Measurements from ENCODE around the gene KIZ. TPM values are rescaled to one million over a fixed set of nuclear protein-coding genes. Genes with fewer than 3 reads are reported as not detected.
A peak's percentile ranks its signal among the peaks of the same experiment; 100 is the strongest.

KIZ gene
- total RNA-seq, 1 experiment from 2014 or later: 17.6 TPM

DNA sequence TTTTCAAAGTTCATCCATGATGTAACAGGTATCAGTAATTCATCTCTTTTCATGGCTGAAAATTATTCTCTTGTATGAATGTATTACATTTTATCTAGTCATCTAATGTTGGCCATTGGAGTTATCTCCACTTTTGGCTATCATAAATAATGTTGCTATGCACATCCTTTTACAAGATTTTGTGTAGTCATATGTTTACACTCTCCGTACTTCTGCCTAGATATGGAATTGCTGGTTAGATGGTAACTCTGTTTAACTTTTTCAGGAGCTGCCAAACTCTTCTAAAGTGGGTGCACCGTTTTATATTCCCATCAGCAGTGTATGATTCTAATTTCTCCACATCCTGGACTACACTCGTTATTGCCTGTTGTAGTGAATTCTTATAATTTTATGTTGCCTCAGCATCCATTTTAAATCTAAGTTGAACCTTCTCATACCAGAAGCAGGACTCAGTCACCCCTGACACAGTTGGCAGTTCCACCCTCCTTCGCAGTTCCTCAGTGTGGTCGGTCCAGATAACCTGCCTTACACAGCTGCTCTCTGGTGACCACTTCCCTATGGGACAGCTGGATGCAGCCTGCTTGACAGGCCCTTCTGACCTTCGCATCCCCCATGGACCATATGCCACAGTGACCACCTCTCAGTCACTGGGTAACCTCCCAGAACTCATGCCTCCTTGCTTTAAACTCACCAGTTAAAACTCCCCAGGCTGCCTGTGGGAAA, 33.9 kb downstream of the KIZ start:
- Histone ChIP-seq H3K4me2 (ENCODE audit: low read length) (no peak overlapping the region), H3K27ac (ENCODE audit: low read depth, low read length) (no peak overlapping the region), H3K9me2 (ENCODE audit: insufficient read depth) (no peaks in the 10 kb centered on the region), H4K20me1 (ENCODE audit: insufficient read depth) (no peaks in the 10 kb centered on the region), H3K4me3 (replicated peaks in 1 of 2; ENCODE audit: low read depth in 1 of 2, low read length in 2 of 2) (no peak overlapping the region), H3K9me3 (ENCODE audit: control insufficient read depth in 1 of 2, insufficient read depth in 1 of 2, low read depth in 1 of 2, low read length in 2 of 2) (no peaks in the 10 kb centered on the region), H3K79me2 (ENCODE audit: insufficient read depth, low read length) (no peaks in the 10 kb centered on the region), H3K4me1 (ENCODE audit: control insufficient read depth in 1 of 2, insufficient read depth in 2 of 2, low read length in 2 of 2) (no peaks in the 10 kb centered on the region), H3K27me3 (ENCODE audit: insufficient read depth, low read length) (no peaks in the 10 kb centered on the region), H3K36me3 (ENCODE audit: control insufficient read depth in 1 of 2, insufficient read depth in 2 of 2, low read length in 2 of 2) (no peaks in the 10 kb centered on the region; a peak in 1 of 4 replicates), H2AFZ (ENCODE audit: low read depth, low read length, poor library complexity, severe bottlenecking) (no peak overlapping the region), H3K9ac (ENCODE audit: low read length) (no peak overlapping the region)
- POLR2A ChIA-PET: no interaction called here
- ATAC-seq (no peak), DNase-seq (ENCODE audit: low read depth, low spot score) (no peak)
- RAD21 ChIA-PET (ENCODE audit: low non-redundant PET in 1 of 2, low total read pairs in 2 of 2, uncharacterized antibody in 2 of 2, unreplicated experiment in 2 of 2): no interaction called here
- CTCF ChIA-PET: no interaction called here
- TF ChIP-seq ELF1 (IDR thresholded peaks at IDR 0.05; ENCODE audit: borderline replicate concordance, low read depth): no peak
- no peak for TF ChIP-seq CEBPB (IDR thresholded peaks at IDR 0.05; ENCODE audit: low read depth)
- TF ChIP-seq SRF (IDR thresholded peaks at IDR 0.05; ENCODE audit: low read depth): no peak
- TF ChIP-seq ZBTB33 (IDR thresholded peaks at IDR 0.05; ENCODE audit: extremely low read depth, insufficient replicate concordance, low read length): no peak
- TF ChIP-seq JUND (IDR thresholded peaks at IDR 0.05): no peak
- no peak for TF ChIP-seq EGR1 (IDR thresholded peaks at IDR 0.05; ENCODE audit: low read depth)
- TF ChIP-seq YY1 (IDR thresholded peaks at IDR 0.05; ENCODE audit: extremely low read depth, insufficient replicate concordance, low read depth, low read length): no peak
- intact Hi-C loops (cut with micrococcal nuclease): no loop called here
- no TSS peak for BruUV-seq (replicated peaks)

DNA sequence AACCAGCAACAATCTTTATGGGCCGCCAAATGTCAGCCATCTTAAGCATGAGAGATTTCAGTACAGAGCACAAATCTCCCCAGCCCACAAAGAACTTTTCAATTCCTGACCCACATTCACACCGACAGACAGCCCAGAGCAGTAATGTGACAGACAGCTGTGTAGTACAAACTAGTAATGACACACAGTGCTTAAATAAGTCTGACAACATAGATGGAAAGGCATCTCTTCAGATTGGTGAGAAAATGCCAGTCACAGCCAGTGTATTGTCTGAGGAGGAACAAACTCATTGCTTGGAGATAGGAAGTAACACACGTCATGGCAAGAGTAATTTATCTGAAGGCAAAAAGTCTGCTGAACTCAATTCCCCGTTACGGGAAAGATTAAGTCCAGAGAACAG, 36.0 kb downstream of the KIZ start:
- Histone ChIP-seq H3K9me3 (ENCODE audit: control insufficient read depth in 1 of 2, insufficient read depth in 1 of 2, low read depth in 1 of 2, low read length in 2 of 2) (no peaks in the 10 kb centered on the region), H3K79me2 (ENCODE audit: insufficient read depth, low read length) (no peaks in the 10 kb centered on the region), H3K27ac (ENCODE audit: low read depth, low read length) (no peak overlapping the region), H4K20me1 (ENCODE audit: insufficient read depth) (no peaks in the 10 kb centered on the region), H2AFZ (ENCODE audit: low read depth, low read length, poor library complexity, severe bottlenecking) (no peak overlapping the region), H3K4me3 (replicated peaks in 1 of 2; ENCODE audit: low read depth in 1 of 2, low read length in 2 of 2) (no peak overlapping the region), H3K9me2 (ENCODE audit: insufficient read depth) (no peaks in the 10 kb centered on the region), H3K36me3 (ENCODE audit: control insufficient read depth in 1 of 2, insufficient read depth in 2 of 2, low read length in 2 of 2) (no peaks in the 10 kb centered on the region; a peak in 1 of 4 replicates), H3K27me3 (ENCODE audit: insufficient read depth, low read length) (no peaks in the 10 kb centered on the region), H3K4me2 (ENCODE audit: low read length) (no peak overlapping the region), H3K9ac (ENCODE audit: low read length) (no peak overlapping the region), H3K4me1 (ENCODE audit: control insufficient read depth in 1 of 2, insufficient read depth in 2 of 2, low read length in 2 of 2) (no peaks in the 10 kb centered on the region)
- ChIA-PET CTCF (interaction anchor here (0.6 kb wide), 1 partner anchor 113 kb away, joined by 3 read pairs; no protein-coding TSS in a partner anchor), POLR2A (no interaction called here), RAD21 (ENCODE audit: low non-redundant PET in 1 of 2, low total read pairs in 2 of 2, uncharacterized antibody in 2 of 2, unreplicated experiment in 2 of 2) (no interaction called here)
- DNase-seq (ENCODE audit: low read depth, low spot score): no peak
- TSS peak; percentile 51 for BruUV-seq (replicated peaks)
- ATAC-seq: no peak
- no peak for TF ChIP-seq YY1 (IDR thresholded peaks at IDR 0.05; ENCODE audit: extremely low read depth, insufficient replicate concordance, low read depth, low read length)
- TF ChIP-seq, protein P1, sequence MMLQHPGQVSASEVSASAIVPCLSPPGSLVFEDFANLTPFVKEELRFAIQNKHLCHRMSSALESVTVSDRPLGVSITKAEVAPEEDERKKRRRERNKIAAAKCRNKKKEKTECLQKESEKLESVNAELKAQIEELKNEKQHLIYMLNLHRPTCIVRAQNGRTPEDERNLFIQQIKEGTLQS (IDR thresholded peaks at IDR 0.05): no peak
- no peak for TF ChIP-seq SRF (IDR thresholded peaks at IDR 0.05; ENCODE audit: low read depth)
- TF ChIP-seq EGR1 (IDR thresholded peaks at IDR 0.05; ENCODE audit: low read depth): no peak
- no peak for TF ChIP-seq POLR2A (IDR thresholded peaks at IDR 0.05; ENCODE audit: borderline replicate concordance, extremely low read depth, insufficient read depth, insufficient read length)
- no peak for TF ChIP-seq FOSL1 (IDR thresholded peaks at IDR 0.05; ENCODE audit: low read depth)
- no peak for TF ChIP-seq EZH2phosphoT487 (IDR thresholded peaks at IDR 0.05; ENCODE audit: borderline replicate concordance)
- no peak for TF ChIP-seq EZH2 (IDR thresholded peaks at IDR 0.05)
- TF ChIP-seq ELF1 (IDR thresholded peaks at IDR 0.05; ENCODE audit: borderline replicate concordance, low read depth): no peak
- no peak for TF ChIP-seq CBX3 (IDR thresholded peaks at IDR 0.05; ENCODE audit: low read depth)
- TF ChIP-seq CEBPB (IDR thresholded peaks at IDR 0.05; ENCODE audit: low read depth): no peak
- no peak for TF ChIP-seq ZFX (IDR thresholded peaks at IDR 0.05)
- intact Hi-C loops (cut with micrococcal nuclease): no loop called here
